Endothelial cell (in vitro differentiated cells): ENCODE data around the gene NPAS2. TPM values are rescaled to one million over a fixed set of nuclear protein-coding genes. Genes with fewer than 3 reads are reported as not detected.
A peak's percentile ranks its signal among the peaks of the same experiment; 100 is the strongest.

Experiments used
- DNase-seq: peaks from one replicate; pipeline ENCODE4 v3.0.0; 2021; ENCODE audit warnings: low spot score
- H3K27ac Mint-ChIP-seq: one replicate; pipeline ENCODE4 v1.8.0; 2021; ENCODE audit warnings: mixed read lengths, inconsistent platforms; ENCODE audit not compliant: unreplicated experiment
- H3K27me3 Mint-ChIP-seq: one replicate; pipeline ENCODE4 v1.8.0; 2021; ENCODE audit warnings: mild to moderate bottlenecking, moderate library complexity, mixed read lengths, inconsistent platforms; ENCODE audit not compliant: unreplicated experiment
- H3K36me3 Mint-ChIP-seq: one replicate; pipeline ENCODE4 v1.8.0; 2021; ENCODE audit warnings: mild to moderate bottlenecking, low read depth, mixed read lengths, inconsistent platforms; ENCODE audit not compliant: unreplicated experiment
- H3K4me1 Mint-ChIP-seq: one replicate; pipeline ENCODE4 v1.8.0; 2021; ENCODE audit warnings: mild to moderate bottlenecking, mixed read lengths, inconsistent platforms; ENCODE audit not compliant: unreplicated experiment
- H3K4me3 Mint-ChIP-seq: one replicate; pipeline ENCODE4 v1.8.0; 2021; ENCODE audit warnings: mild to moderate bottlenecking, mixed read lengths, inconsistent platforms; ENCODE audit not compliant: unreplicated experiment
- H3K9me3 Mint-ChIP-seq: one replicate; pipeline ENCODE4 v1.8.0; 2021; ENCODE audit warnings: mixed read lengths, inconsistent platforms; ENCODE audit not compliant: unreplicated experiment
- CTCF ChIP-seq: fragments of 200-600 bp; sonication (generic); IDR thresholded peaks from one replicate; pipeline ENCODE4 v1.5.0; 2021; ENCODE audit warnings: antibody characterized with exemption; ENCODE audit not compliant: unreplicated experiment
- total RNA-seq: library from RNA; stranded (reverse); fragmentation: NEBNext Ultra II Directional; extraction: Animal tissue kit (Norgen Biotek cat#: 25700); gene quantifications from one replicate; pipeline ENCODE4 v1.2.1, GENCODE V29; 2021; ENCODE audit not compliant: unreplicated experiment

The NPAS2 gene
- total RNA-seq, 1 donor from 2014 or later = 70.1 TPM

- Mint-ChIP-seq H3K4me3 (no peak overlapping the region), H3K9me3 (no peaks in the 10 kb centered on the region), H3K27ac (no peak overlapping the region), H3K4me1 (peaks cover 6% of the 10 kb centered on the region), H3K27me3 (peaks cover 4% of the 10 kb centered on the region), H3K36me3 (peaks cover 31% of the 10 kb centered on the region)
- peak; percentile 62 for TF ChIP-seq CTCF
- no peak for DNase-seq
Observed at GRCh38 chr2:101036562-101036961, 216.6 kb downstream of the NPAS2 start.

- Mint-ChIP-seq H3K4me1 (peaks cover 6% of the 10 kb centered on the region), H3K36me3 (peaks cover 24% of the 10 kb centered on the region), H3K27ac (peak overlapping the region; percentile 4), H3K9me3 (no peaks in the 10 kb centered on the region), H3K27me3 (peaks cover 4% of the 10 kb centered on the region), H3K4me3 (no peak overlapping the region)
- no peak for DNase-seq
- TF ChIP-seq CTCF = no peak
Observed at GRCh38 chr2:101037161-101037755, 217.3 kb downstream of the NPAS2 start.

GRCh38 chr2:101038455-101039255, 218.7 kb downstream of the NPAS2 start:
- peaks cover 13% of the 10 kb centered on the region for H3K36me3 Mint-ChIP-seq

GRCh38 chr2:101040072-101040471, 220.1 kb downstream of the NPAS2 start:
- no peak overlapping the region for H3K4me3 Mint-ChIP-seq
- H3K27ac Mint-ChIP-seq = no peak overlapping the region
- DNase-seq = no peak
- H3K36me3 Mint-ChIP-seq = peaks cover 13% of the 10 kb centered on the region
- peaks cover 6% of the 10 kb centered on the region for H3K4me1 Mint-ChIP-seq
- H3K9me3 Mint-ChIP-seq = no peaks in the 10 kb centered on the region
- H3K27me3 Mint-ChIP-seq = peaks cover 6% of the 10 kb centered on the region
- TF ChIP-seq CTCF = no peak

More at GRCh38 chr2:101038455-101039255, 218.7 kb downstream of the NPAS2 start:
- no peak overlapping the region for H3K27ac Mint-ChIP-seq
- DNase-seq = peak; percentile 33
- peaks cover 6% of the 10 kb centered on the region for H3K4me1 Mint-ChIP-seq
- no peak overlapping the region for H3K4me3 Mint-ChIP-seq
- H3K9me3 Mint-ChIP-seq = no peaks in the 10 kb centered on the region
- peak; percentile 66 for TF ChIP-seq CTCF
- H3K27me3 Mint-ChIP-seq = peaks cover 4% of the 10 kb centered on the region

GRCh38 chr2:101040761-101041160, 220.8 kb downstream of the NPAS2 start:
- Mint-ChIP-seq H3K9me3 (no peaks in the 10 kb centered on the region), H3K4me3 (no peak overlapping the region), H3K36me3 (peaks cover 13% of the 10 kb centered on the region), H3K27me3 (peaks cover 6% of the 10 kb centered on the region), H3K27ac (no peak overlapping the region), H3K4me1 (peaks cover 6% of the 10 kb centered on the region)
- TF ChIP-seq CTCF = no peak
- no peak for DNase-seq
